GM12891 (cell line): Measurements from ENCODE around the gene TUSC2.

Experiments used
- POLR2A ChIP-seq: IDR thresholded peaks from 2 replicates; pipeline ENCODE4 v1.6.1; 2011; ENCODE audit warnings: low read depth, low read length, control low read depth
- POLR2AphosphoS5 ChIP-seq: IDR thresholded peaks from 2 replicates; pipeline ENCODE4 v1.6.1; 2011; ENCODE audit warnings: low read depth, low read length, control low read depth

DNA sequence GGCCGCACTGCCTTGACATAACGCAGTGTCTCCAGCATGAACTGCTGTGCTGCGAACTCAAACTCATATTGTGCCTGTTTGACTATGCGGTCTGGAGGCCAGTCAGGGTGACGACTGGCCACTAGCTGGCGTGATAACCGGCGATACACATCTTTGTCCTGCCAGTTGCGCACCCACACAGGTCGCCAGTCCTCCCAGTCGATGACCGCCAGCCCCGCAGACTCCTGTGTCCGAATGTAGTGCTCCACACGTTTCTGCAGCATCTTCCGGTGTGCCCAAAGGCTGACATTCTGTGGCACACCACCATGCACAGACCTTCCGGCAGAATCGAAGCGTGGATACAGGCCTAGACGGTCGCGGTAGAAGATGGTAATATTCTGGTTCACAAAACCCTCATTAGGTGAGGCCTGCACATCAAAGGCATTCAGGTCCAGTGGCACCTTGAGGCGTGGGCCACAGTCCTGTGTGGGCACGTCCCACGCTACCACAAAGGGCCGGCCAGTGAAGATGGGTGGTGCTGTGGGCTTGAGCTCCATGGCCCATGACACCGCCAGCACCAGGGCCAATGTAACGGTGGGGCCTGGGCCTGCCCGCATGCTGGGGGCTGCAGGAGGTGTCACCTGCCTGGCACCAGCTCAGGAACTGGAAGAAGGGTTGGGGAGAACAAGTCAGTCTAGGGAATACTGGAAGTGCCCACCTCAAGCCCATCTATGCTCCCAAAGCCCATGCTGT lies 8.0 kb downstream of the TUSC2 start:
- no peak for TF ChIP-seq POLR2A
- no peak for TF ChIP-seq POLR2AphosphoS5
